Chondrocyte (in vitro differentiated cells): Measurements from ENCODE around the gene IFT57. TPM values are rescaled to one million over a fixed set of nuclear protein-coding genes. Genes with fewer than 3 reads are reported as not detected.

Source experiments
- DNase-seq: peaks from one replicate; pipeline ENCODE4 v3.0.0; 2021; ENCODE audit warnings: mixed read lengths, low spot score
- H3K27ac Mint-ChIP-seq: one replicate; pipeline ENCODE4 v1.8.0; 2021; ENCODE audit warnings: mild to moderate bottlenecking, moderate library complexity, mixed read lengths; ENCODE audit not compliant: unreplicated experiment
- H3K27me3 Mint-ChIP-seq: 2 replicates; pipeline ENCODE4 v1.8.0; 2021; ENCODE audit warnings: low read depth, mixed read lengths
- H3K36me3 Mint-ChIP-seq: 2 replicates; pipeline ENCODE4 v1.8.0; 2021; ENCODE audit warnings: low read depth, mixed read lengths
- H3K4me1 Mint-ChIP-seq: 2 replicates; pipeline ENCODE4 v1.8.0; 2021; ENCODE audit warnings: low read depth, mild to moderate bottlenecking, mixed read lengths
- H3K4me3 Mint-ChIP-seq: one replicate; pipeline ENCODE4 v1.8.0; 2021; ENCODE audit warnings: mild to moderate bottlenecking, moderate library complexity, mixed read lengths; ENCODE audit not compliant: unreplicated experiment
- H3K9me3 Mint-ChIP-seq: 2 replicates; pipeline ENCODE4 v1.8.0; 2021; ENCODE audit warnings: low read depth, mixed read lengths
- total RNA-seq: library from RNA; stranded (reverse); gene quantifications from 3 replicates; pipeline ENCODE4 v1.2.1, GENCODE V29; 2021
- TF ChIP-seq, protein P1 (sequence below): fragments of 200-600 bp; sonication (generic); IDR thresholded peaks from 2 replicates; pipeline ENCODE4 v1.5.0; 2021; ENCODE audit warnings: antibody characterized with exemption, mild to moderate bottlenecking, moderate library complexity

Gene IFT57
- total RNA-seq, 1 donor from 2014 or later: 22.4 TPM

GRCh38 chr3:108251844-108252243, 29.6 kb upstream of the IFT57 start:
- Mint-ChIP-seq H3K36me3 (no peaks in the 10 kb centered on the region), H3K4me1 (peaks cover 6% of the 10 kb centered on the region), H3K27me3 (no peaks in the 10 kb centered on the region), H3K4me3 (no peak overlapping the region), H3K9me3 (no peaks in the 10 kb centered on the region), H3K27ac (no peak overlapping the region)
- DNase-seq: no peak
- TF ChIP-seq, protein P1, sequence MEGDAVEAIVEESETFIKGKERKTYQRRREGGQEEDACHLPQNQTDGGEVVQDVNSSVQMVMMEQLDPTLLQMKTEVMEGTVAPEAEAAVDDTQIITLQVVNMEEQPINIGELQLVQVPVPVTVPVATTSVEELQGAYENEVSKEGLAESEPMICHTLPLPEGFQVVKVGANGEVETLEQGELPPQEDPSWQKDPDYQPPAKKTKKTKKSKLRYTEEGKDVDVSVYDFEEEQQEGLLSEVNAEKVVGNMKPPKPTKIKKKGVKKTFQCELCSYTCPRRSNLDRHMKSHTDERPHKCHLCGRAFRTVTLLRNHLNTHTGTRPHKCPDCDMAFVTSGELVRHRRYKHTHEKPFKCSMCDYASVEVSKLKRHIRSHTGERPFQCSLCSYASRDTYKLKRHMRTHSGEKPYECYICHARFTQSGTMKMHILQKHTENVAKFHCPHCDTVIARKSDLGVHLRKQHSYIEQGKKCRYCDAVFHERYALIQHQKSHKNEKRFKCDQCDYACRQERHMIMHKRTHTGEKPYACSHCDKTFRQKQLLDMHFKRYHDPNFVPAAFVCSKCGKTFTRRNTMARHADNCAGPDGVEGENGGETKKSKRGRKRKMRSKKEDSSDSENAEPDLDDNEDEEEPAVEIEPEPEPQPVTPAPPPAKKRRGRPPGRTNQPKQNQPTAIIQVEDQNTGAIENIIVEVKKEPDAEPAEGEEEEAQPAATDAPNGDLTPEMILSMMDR: no peak

DNA sequence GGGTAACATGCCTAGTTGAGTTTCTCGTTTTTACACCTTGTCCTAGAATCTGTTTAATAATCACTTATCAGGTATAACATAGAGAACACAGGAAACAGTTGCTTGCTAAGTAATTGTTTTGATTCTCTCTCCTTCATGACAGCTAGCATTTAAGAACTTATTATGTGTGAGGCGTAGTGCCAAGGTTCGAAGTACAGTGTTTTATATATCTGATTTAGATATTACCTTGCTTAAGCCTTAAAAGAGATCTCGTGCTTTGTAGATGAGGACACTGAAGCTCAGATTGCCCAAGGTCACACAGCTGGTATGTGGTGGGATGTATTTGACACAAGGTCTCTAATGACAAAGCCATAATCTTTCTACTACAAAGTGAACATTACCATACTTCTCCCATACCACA, 29.0 kb upstream of the IFT57 start:
- H3K4me3 Mint-ChIP-seq: no peak overlapping the region
- H3K9me3 Mint-ChIP-seq: no peaks in the 10 kb centered on the region
- no peaks in the 10 kb centered on the region for H3K36me3 Mint-ChIP-seq
- DNase-seq: no peak
- H3K4me1 Mint-ChIP-seq: peaks cover 11% of the 10 kb centered on the region
- TF ChIP-seq, protein P1: no peak
- H3K27ac Mint-ChIP-seq: no peak overlapping the region
- no peaks in the 10 kb centered on the region for H3K27me3 Mint-ChIP-seq

DNA sequence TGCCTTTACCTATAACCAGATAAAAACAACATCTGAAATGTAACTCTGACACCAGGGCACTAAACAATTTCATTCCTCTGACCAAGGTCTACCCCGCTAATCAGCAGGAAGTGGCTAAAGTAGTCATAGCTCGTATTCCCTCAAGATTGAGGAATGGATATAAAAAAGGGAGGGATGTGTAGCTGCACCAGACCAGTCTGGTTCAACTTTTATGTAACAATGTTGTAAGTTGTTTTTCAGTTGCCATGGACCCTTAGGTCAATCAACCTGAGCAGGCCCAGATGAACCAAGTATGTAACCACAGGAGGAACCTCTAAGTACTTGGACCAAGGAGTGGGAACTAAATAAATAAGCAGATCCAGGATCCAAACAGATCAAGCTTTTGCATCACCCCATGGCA, 28.4 kb upstream of the IFT57 start:
- DNase-seq: no peak
- TF ChIP-seq, protein P1: no peak
- H3K4me3 Mint-ChIP-seq: no peak overlapping the region
- peaks cover 12% of the 10 kb centered on the region for H3K4me1 Mint-ChIP-seq
- no peak overlapping the region for H3K27ac Mint-ChIP-seq
- H3K9me3 Mint-ChIP-seq: no peaks in the 10 kb centered on the region
- H3K36me3 Mint-ChIP-seq: no peaks in the 10 kb centered on the region
- H3K27me3 Mint-ChIP-seq: no peaks in the 10 kb centered on the region

- TF ChIP-seq, protein P1: no peak
- no peak for DNase-seq
- no peak overlapping the region for H3K27ac Mint-ChIP-seq
- peaks cover 12% of the 10 kb centered on the region for H3K4me1 Mint-ChIP-seq
- no peaks in the 10 kb centered on the region for H3K27me3 Mint-ChIP-seq
- H3K9me3 Mint-ChIP-seq: no peaks in the 10 kb centered on the region
- no peak overlapping the region for H3K4me3 Mint-ChIP-seq
- no peaks in the 10 kb centered on the region for H3K36me3 Mint-ChIP-seq
Observed at GRCh38 chr3:108243243-108243642, 21.0 kb upstream of the IFT57 start.

GRCh38 chr3:108242776-108243175, 20.6 kb upstream of the IFT57 start:
- TF ChIP-seq, protein P1: no peak
- Mint-ChIP-seq H3K27ac (no peak overlapping the region), H3K9me3 (no peaks in the 10 kb centered on the region), H3K27me3 (no peaks in the 10 kb centered on the region), H3K4me3 (no peak overlapping the region), H3K4me1 (peaks cover 12% of the 10 kb centered on the region), H3K36me3 (no peaks in the 10 kb centered on the region)
- DNase-seq: no peak
